Jurkat, Clone E6-1 (cell line): ENCODE data around the gene SHISA7.

Experiments used
- DNase-seq: peaks from one replicate; pipeline ENCODE4 v3.0.0-alpha.2; 2011; ENCODE audit warnings: low read depth, low spot score
- H3K4me3 ChIP-seq: 2 replicates; pipeline ENCODE4 v1.5.1; 2011; ENCODE audit warnings: mild to moderate bottlenecking, low read length, control low read depth, moderate library complexity

Gene SHISA7

DNA sequence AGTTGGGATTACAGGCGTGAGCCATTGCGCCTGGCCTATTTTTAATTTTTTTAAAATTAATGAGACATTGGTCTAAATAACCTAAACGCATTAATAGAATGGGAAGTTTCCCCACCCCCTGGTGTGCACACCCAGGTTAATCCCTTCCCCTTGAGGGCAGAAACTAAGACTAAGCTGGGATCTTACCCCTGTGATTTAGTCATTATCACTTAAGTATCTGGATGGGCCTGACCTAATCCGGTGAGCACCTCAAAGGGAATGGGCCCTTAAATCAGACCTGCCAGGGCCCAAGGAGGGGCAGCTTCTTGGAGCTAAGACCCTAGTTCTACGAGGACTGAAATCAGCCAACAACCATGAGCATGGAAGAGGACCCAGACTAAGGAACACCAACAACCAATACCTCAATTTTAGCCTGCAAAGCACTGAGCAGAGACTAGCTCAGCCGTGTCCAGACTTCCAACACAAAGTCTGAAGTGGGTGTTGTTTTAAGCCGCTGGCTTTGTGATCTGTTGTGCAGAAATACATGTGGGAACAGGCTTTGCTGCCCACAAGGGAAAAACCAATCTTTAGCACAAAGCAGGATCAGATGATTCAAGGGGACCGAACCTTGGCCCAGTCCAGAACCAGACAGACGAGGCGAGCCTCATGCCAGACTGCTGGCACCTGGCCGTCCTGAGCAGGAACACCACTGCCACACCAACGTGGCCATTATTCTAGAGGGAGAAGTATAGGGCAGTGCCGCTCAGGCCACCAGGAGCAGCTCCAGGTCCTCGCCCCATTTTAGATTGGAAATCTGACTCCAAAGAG, 42.6 kb downstream of the SHISA7 start:
- H3K4me3 ChIP-seq: no peak overlapping the region
- no peak for DNase-seq

DNA sequence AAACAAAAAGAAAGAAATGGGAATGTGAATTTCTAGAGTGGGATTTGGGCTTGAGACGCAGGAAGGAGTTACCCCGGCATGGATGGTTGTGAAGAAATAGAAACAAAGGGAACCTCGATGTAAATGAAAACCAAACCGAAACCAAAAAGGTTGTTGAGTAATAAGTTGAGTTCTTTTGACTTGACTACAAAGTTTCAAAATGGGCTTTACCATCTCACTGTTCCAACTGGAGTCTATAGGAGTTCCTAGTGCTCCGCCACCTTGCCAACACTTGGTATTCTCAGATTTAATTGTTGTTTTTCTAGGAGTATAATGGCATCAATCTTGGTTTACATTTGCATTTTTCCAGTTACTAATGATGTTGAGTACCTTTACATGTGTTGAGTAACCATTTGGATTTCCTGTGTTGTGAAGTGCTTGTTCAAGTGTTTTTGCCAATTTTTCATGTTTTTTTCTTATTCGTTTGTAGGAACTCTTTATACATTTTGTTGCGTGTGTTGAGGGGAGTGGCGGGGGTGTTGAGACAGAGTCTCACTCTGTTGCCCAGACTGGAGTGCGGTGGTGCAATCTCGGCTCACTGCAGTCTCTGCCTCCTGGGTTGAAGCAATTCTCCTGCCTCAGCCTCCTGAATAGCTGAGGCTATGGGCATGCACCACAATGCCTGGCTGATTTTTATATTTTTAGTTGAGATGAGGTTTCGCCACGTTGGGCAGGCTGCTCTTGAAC, 44.7 kb downstream of the SHISA7 start:
- H3K4me3 ChIP-seq: no peak overlapping the region
- DNase-seq: no peak

DNA sequence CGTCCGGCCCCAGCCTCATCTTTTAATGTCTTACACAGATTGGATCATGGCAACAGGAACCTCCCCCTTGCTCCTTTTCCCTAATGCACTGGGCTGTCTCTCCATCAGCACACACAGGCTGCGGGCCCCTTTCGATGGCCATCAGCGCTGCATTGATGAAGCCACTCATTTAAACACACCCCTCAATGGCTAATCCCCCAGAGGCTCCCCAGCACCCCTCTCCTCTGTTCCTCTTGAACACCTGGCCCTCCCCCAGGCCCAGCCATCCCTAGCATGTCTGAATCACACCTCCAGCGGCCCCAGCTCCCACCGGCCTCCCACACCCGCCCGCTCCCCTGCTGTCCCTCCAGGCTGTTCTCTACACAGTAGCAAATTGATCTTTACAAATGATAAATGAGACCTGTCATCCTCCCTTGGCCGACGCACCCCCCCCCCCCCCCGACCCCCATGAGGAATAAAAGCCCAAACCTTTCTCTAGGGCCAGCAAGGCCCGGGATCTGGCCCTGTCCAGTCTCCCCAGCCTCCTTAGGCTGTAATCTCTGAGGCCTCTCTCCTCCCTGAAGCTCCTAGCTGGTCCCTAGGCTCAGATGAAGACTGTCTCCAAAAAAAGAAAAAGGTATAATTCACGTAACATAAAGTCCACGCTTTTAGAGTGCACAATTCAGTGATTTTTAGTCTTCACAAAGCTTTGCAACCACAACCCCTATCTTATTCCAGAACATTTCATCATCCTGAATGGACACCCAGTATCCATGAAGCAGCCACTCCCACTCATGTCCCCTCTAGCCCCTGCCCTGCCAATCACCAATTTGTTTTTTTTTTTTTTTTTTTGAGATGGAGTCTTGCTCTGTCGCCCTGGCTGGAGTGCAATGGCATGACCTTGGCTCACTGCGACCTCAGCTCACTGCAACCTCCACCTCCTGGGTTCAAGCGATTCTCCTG, 50.0 kb downstream of the SHISA7 start:
- H3K4me3 ChIP-seq: no peak overlapping the region
- DNase-seq: no peak

DNA sequence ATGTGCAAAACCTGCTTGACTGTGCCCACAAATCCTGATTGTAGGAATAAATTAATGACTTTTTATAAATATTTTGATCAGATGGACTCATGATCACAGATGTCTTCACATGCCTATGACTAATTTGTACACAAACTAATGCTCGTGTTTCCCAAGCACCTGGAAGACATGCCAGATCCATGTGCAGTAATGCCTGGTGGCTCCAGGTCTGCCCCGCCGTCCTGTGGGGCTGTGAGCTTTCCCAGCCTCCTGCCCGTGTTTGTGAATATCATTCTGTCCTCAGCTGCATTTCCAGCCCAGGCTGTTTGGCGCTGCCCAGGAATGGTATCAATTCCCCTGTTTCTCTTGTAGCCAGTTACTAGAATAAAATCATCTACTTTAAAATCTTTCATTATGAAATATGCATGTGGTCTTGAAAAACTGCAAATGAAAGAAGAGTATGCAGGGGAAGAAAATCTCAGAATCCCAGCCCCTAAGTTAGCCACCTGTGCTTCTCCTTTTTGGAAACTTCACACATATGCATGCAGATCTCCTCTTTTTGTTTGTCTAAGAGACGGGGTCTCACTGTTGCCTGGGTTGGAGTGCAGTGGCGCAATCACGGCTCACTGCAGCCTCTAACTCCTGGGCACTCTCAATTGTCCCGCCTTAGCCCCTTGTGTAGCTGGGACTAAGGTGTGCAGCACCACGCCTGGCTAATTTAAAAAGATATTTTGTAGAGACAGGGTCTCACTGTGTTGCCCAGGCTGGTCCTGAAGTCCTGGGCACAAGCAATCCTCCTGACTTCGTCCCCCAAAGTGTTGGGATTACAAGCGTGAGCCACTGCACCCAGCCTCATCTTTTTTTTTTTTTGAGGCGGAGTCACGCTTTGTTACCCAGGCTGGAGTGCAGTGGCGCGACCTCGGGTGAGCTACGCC, 51.1 kb downstream of the SHISA7 start:
- no peak for DNase-seq
- no peak overlapping the region for H3K4me3 ChIP-seq

DNA sequence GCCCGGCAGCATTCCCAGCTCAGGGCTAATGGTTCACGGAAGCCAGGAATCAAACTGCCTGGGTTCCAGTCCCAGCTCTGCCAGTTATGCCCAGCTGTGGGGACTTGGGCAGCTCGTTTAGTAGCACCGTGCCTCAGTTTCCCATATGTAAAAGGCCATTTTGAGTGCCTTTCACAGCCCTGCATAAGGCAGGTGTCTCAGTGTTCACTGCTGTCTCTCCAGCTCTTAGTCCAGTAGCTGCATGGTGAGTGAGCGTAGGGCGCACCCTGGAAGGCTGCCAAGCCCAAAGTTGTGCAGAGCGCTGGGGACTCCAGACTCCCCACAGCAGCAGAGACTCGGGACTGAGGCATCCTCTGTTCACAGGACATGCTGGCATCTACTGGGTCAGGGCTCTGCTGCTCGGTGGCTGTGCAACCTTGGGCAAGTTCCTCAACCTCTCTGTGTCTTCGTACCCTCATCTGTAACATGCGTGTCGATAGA, 51.9 kb downstream of the SHISA7 start:
- no peak overlapping the region for H3K4me3 ChIP-seq
- no peak for DNase-seq

DNA sequence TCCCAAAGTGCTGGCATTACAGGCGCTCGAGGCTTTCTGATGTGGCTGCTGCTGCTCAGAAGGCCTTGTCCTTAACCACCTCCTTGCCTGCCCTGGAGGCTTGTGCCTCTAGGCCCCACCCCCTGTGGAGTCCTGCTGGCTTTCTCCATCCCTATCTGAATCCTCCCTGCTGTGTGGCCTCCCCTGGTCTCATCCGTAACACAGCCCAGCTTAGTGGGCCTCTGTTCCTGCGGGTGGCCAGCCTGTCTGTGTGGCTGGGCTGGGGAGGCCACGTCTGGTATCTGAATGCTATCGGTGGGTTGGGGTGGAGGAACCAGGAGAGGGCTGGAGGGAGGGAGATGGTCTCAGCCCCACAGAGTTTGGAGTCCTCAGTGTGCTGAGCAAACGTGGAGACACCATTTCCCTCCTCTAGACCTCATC, 52.6 kb downstream of the SHISA7 start:
- no peak for DNase-seq

DNA sequence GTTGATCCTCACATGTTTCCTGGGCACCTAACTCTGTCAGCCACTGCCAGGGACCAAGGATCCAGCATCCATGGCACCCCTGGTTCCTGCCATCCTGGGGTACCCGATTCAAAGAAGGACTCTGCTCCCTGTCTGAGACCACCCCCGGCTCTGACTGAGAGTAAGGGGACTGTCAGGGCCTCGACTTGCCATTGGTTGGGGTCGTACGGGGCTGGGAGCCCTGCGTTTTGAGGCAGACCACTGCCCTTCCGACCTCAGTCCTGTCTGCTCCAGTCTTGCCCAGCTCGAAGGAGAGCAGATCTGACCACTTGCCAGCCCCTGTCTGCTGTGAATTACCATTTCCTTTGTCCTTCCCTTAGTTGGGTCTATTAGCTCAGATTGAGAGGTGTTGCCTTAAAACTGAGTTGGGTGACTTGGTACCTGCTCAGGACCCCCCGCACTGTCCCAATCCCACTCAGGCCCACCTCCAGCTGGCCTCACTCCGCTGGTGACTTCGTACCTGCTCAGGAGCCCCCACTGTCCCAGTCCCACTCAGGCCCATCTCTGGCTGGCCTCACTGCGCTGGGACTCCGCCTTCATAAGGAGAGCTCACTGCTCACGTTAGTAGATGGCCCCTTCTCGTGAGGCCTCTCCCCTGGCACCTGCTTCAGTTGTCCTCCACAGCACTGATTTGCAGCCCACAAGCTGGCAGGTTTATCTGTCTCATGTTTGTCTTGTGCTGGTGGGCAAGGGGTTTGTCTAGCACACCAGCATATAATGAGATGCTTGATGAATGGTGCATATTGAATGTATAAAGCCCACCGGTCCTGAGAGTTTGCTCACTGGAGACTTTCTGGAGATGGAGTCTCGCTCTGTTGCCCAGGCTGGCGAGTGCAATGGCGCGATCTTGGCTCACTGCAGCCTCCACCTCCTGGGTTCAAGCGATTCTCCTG, 53.4 kb downstream of the SHISA7 start:
- DNase-seq: no peak
- H3K4me3 ChIP-seq: no peak overlapping the region

More for the DNA sequence above, 52.6 kb downstream of the SHISA7 start:
- H3K4me3 ChIP-seq: no peak overlapping the region

DNA sequence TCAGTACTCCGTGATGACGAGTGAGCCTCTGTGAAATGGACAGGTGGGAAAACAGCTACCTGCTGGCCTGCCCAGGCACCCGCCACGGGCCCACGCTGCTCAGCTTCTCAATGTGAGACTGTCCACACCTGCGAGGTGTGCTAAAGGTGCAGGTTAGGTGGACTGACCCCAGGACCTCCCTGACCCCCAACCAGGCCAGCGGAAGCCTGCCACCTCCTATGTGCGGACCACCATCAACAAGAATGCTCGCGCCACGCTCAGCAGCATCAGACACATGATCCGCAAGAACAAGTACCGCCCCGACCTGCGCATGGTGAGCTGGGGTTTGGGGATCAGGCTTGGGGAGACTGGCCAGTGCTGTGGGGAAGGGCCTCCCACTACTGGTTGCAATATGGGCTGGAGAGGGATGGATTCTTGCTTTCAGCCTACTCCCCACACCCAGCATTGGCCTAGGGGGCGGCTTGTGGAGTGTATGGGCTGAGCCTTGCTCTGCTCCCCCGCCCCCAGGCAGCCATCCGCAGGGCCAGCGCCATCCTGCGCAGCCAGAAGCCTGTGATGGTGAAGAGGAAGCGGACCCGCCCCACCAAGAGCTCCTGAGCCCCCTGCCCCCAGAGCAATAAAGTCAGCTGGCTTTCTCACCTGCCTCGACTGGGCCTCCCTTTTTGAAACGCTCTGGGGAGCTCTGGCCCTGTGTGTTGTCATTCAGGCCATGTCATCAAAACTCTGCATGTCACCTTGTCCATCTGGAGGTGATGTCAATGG, 55.2 kb downstream of the SHISA7 start:
- no peak for DNase-seq
- peak overlapping the region; percentile 99; the same call in 1 of the 2 replicates for H3K4me3 ChIP-seq

DNA sequence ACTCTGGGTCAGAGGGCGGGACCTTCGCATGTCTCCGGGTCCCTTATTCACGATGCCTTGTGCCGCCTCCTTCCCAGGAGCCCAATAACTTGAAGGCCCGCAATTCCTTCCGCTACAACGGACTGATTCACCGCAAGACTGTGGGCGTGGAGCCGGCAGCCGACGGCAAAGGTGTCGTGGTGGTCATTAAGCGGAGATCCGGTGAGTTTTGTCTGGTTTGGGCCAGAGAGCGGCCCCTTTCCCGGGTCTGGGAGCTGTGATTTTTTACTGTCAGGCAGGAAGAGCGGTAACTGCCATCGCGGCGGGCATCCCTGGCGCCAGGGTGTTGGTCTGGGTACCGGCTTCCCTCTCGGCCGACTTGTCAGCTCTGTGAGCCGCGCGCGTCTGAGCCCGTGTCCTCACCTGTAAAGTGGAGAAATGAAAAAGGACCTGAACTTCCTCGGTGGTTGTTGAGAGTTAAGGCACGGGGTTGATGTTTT, 56.6 kb downstream of the SHISA7 start:
- H3K4me3 ChIP-seq: peak overlapping the region; percentile 99
- no peak for DNase-seq

DNA sequence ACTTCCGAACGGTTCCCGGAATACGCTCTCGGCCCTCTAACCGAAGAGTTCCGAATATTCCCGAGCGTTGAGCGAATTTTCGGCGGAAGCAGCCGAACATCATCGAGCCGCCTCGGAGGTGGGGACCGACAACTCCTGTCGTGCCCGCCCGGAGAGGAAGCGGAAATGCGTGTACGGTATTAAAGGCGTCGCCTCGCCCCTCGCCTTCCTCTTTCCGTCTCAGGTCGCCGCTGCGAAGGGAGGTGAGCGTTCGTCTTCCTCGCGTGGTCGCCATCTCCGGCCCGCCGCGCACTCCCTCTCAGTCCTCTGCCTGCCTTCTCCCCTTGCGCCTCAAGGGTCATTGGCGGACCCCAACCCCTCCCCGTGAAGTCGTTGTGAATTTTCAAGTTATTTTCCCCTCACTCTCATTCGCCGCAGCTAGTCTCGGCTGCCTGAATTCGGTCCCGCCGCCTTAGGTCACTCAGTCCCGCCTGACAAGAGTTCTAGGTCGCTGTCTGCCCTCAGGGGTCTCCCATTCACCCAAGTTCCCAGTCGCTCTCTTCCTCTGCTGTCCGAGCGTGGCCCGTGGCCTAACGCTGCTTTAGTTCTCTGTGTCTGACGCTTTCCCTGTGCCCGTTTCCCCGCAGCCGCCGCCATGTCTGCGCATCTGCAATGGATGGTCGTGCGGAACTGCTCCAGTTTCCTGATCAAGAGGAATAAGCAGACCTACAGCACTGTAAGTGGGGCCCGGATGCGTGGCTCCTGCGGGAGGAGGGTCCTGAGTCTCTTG, 57.2 kb downstream of the SHISA7 start, which contains the start of gene RPL28:
RPL28 (plus strand) TSS at position 209 of the 769 bp plus-strand sequence; CDS start at position 635, 426 bp downstream.
- DNase-seq: peak; percentile 98
- H3K4me3 ChIP-seq: peak within 1 kb of the TSS; percentile 99

DNA sequence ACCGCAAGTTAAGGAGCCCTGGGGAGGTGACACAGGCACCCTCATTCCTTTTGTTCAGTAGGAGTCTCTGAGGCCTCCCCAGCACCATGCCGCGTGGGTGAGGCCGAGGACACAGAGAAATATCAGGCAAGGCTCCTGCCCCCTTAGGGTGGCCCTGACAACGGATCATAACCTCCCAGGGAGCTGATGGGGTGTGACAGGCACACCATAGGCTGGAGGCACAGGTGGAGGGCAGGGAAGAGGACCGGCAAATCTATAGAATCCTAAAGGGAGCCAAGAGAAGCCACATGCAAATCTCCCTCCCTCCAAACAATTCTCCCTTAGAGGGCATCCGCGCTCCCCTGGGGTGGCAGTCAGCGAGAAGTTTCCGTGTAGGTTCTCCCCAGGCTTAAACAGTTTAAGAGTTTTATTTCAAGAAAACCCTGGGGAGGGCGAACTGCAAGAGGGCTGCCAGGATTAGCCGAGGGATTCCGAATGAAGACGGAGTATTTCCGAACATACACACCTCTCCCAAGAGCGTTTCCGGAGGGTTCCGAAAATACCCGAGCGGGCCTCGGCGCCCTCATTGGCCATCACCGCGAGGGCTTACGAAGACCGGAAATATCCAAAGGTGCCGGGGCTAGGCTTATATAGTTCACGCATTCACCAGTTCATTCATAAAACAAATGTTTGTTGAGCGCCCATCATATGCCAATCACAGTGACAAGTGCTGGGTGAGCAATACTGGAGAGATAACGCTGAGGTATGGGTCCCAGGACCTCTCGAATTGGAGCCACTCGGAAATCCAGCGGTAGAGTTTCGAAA, 58.0 kb downstream of the SHISA7 start:
- DNase-seq: peak; percentile 97
- H3K4me3 ChIP-seq: peak overlapping the region; percentile 99

DNA sequence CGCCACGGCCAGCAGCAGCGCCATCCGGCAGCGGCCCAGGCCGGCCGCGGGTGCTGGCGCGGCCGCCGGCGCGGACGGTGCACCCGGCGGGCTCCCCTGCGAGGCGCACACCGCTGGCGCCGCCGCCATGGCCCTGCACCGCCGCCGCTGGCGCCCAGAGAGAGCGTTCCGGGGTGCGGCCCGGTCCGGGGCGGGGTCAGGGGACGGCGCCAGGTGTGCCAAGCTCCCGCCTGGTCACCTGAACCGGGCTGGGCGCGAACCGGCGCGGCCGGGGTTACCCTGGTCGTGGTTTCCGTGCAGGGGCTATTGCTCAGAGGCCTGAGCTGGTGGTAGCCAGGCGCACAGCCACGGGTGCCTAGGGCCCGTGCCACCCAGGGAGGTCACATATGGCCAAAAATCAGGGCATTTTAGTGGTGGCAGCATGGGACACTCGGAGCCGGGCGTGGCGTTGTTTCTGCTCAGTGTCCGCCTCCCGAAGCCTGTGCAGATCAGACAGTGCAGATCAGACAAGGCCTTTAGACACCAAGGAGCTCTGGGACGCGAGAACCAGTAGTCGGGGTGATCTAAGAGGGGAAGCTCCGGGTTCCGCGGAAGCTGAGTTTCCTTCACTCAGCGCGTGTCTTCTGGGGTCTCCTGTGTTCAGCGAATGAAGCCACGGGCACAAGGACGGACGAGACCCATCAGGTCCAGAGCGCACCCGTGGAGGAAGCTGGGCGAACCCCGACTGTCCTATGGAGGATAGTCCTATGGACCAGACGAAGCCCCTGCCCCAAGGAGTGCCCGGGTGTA, 58.8 kb downstream of the SHISA7 start, which contains the start of gene TMEM238:
TMEM238 (minus strand) TSS at position 162 of the 789 bp plus-strand sequence; CDS start at position 129, 33 bp downstream.
- H3K4me3 ChIP-seq: peak within 1 kb of the TSS; percentile 99
- peak; percentile 35 for DNase-seq

DNA sequence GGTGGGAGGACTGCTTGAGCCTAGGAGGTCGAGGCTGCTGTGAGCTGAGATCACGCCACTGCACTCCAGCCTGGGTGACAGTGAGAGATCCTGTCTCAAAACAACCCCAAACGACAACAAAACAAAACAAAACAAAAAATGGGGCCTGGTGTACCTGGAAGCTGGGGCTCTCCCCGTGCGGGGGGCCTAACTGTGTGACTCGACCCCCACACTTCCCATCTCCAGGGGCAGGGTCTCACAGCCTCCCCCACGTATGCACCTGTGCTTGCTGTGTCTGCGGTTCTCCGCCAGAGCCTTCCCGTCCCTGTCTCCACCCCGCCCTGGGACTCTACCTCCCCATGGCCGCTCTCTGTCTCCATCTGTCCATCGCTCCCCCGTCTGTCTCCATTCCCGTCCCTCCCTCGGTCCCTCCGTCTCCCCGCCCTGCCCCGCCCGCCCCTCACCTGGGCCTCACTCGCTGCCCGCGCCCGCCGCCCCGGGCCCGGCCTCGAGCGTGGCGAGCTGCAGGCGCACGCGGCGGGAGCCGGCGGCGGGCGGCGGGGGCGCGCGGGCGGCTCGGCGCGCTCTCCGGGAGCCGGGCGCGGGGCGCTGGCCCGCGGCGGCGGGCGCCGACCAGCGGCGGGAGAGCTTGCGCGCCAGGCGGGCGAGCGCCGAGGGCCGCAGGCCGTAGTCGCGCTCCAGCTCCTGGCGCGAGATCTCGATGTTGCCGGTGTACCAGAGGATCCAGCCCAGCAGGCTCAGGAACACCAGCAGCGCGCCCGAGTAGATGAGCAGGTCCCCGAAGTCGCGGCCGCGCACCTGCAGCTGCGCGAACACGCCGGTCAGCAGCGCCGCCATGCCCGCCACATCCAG, 59.6 kb downstream of the SHISA7 start:
- H3K4me3 ChIP-seq: peak overlapping the region; percentile 99
- DNase-seq: no peak
